Thyroid gland (tissue), 4 donors: ENCODE data around the gene CEP250.

Experiments used
- CTCF ChIP-seq, 6 experiments: fragments of 200-600 bp in 3 of 6; fragments of 450-650 bp in 3 of 6; sonication (generic) in 3 of 6; IDR thresholded peaks; one replicate each; pipeline ENCODE4 v1.5.1; 2016 to 2019; ENCODE audit warnings: antibody characterized with exemption in 6 of 6, mild to moderate bottlenecking in 2 of 6, inconsistent platforms in 1 of 6, moderate library complexity in 1 of 6
- POLR2A ChIP-seq, 2 donors: fragments of 450-650 bp; IDR thresholded peaks; one replicate each; pipeline ENCODE4 v1.6.1; 2017; ENCODE audit warnings: antibody characterized with exemption in 2 of 2, mild to moderate bottlenecking in 2 of 2, moderate library complexity in 1 of 2

DNA sequence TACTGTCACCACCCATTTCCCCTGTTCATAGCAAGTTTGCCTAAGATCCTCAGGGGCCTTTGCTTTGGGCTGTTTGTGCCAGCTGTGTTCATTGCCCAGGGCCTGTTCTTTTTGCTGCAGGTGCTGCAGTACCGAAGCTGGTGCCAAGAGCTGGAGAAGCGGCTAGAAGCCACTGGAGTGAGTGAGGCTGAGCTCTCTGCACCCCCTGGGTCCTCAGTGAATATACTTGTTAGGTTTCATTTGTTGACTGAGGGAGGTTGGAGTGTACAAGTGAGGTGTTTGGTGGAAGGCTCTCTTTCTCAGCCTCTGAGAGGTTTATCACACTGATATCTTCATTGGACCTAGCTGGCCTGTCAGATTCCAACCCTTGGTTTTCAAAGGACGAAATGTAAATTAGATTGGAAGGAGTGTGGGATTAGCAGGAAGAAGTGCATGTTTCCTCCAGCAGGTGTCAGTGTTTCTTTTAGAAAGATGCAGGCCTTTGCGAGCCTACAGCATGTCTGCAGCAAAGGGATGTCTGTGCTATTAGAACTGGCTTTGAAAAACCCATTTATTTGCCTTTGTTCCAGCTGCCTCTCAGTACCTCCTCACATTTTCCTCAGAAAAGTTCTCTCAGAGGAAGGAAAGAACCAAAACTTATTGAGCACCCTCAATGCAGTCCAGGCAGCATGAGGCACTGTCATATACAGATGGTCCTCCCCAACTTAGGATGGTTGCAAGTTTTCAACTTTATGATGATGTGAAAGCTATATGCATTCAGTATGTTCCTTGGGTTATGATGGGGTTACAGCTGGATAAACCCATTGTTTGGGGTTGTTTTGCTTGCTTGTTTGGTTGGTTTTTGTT is 8.3 kb downstream of the CEP250 start:
- peak in 5 of 6 experiments; percentile 51 to 78 (median 65) for TF ChIP-seq CTCF (IDR thresholded peaks at IDR 0.05)
- no peak for TF ChIP-seq POLR2A (IDR thresholded peaks at IDR 0.05)
